Muscle of leg (tissue), 11 donors: ENCODE data around the gene SIPA1. TPM values are rescaled to one million over a fixed set of nuclear protein-coding genes. Genes with fewer than 3 reads are reported as not detected.

ENCODE experiments used
- DNase-seq: peaks from one replicate; pipeline ENCODE4 v3.0.0; 2013
- H3K27ac ChIP-seq: one replicate; pipeline ENCODE4 v1.5.1; 2013; ENCODE audit warnings: mild to moderate bottlenecking, low read length, control low read depth
- H3K27me3 ChIP-seq: one replicate; pipeline ENCODE4 v1.6.1; 2013; ENCODE audit warnings: low read length; ENCODE audit not compliant: control insufficient read depth, insufficient read depth
- H3K36me3 ChIP-seq: one replicate; pipeline ENCODE4 v1.6.1; 2013; ENCODE audit warnings: low read length; ENCODE audit not compliant: control insufficient read depth, insufficient read depth
- H3K4me1 ChIP-seq: one replicate; pipeline ENCODE4 v1.6.1; 2013; ENCODE audit warnings: low read length; ENCODE audit not compliant: control insufficient read depth, insufficient read depth
- H3K4me3 ChIP-seq: one replicate; pipeline ENCODE4 v1.5.1; 2013; ENCODE audit warnings: low read length, control low read depth
- H3K9me3 ChIP-seq: replicated peaks from 2 replicates; pipeline ENCODE4 v1.6.1; 2013; ENCODE audit warnings: low read depth, low read length; ENCODE audit not compliant: control insufficient read depth
- WGBS: methylation state at CpG from one replicate; pipeline ENCODE4 v1.1.5; 2013; ENCODE audit warnings: missing lambda C conversion rate; ENCODE audit not compliant: insufficient coverage; 5-methylcytosine and 5-hydroxymethylcytosine counted together
- polyA plus RNA-seq, 8 donors: library from polyadenylated mRNA; unstranded; fragments of 120-200 nt; gene quantifications; one replicate each; pipeline versions ENCODE4 v1.2.1 to v1.2.3, GENCODE V29; 2013; ENCODE audit warnings: inconsistent platforms in 1 of 8, low replicate concordance in 1 of 8; ENCODE audit not compliant: insufficient read length in 8 of 8, insufficient read depth in 1 of 8
- total RNA-seq: library from RNA; stranded (reverse); fragments of 120-200 nt; gene quantifications from one replicate; pipeline ENCODE4 v1.2.4, GENCODE V29; 2013

The SIPA1 gene
- total and polyA plus RNA-seq, 9 donors: 27.7 to 49.6 (median 39.5) TPM

GRCh38 chr11:65643971-65644370 lies 6.1 kb downstream of the SIPA1 start:
- H3K27me3 ChIP-seq: no peaks in the 10 kb centered on the region
- no peak overlapping the region for H3K27ac ChIP-seq
- no peaks in the 10 kb centered on the region for H3K9me3 ChIP-seq
- peaks cover 50% of the 10 kb centered on the region for H3K4me1 ChIP-seq
- H3K4me3 ChIP-seq: no peak overlapping the region
- no peak for DNase-seq
- 64% methylated on average over 4 of the region's 6 CpGs for WGBS
- H3K36me3 ChIP-seq: peaks cover 51% of the 10 kb centered on the region

GRCh38 chr11:65644837-65645236 lies 6.9 kb downstream of the SIPA1 start:
- peaks cover 50% of the 10 kb centered on the region for H3K4me1 ChIP-seq
- H3K9me3 ChIP-seq: no peaks in the 10 kb centered on the region
- no peak for DNase-seq
- peaks cover 60% of the 10 kb centered on the region for H3K36me3 ChIP-seq
- H3K4me3 ChIP-seq: no peak overlapping the region
- H3K27me3 ChIP-seq: no peaks in the 10 kb centered on the region
- H3K27ac ChIP-seq: no peak overlapping the region
- 95% methylated on average over 8 of the region's 11 CpGs for WGBS

- peaks cover 50% of the 10 kb centered on the region for H3K4me1 ChIP-seq
- no peaks in the 10 kb centered on the region for H3K9me3 ChIP-seq
- no peak overlapping the region for H3K27ac ChIP-seq
- DNase-seq: no peak
- no peak overlapping the region for H3K4me3 ChIP-seq
- no CpG with 5 or more reads among the region's 10 CpGs for WGBS
- peaks cover 69% of the 10 kb centered on the region for H3K36me3 ChIP-seq
- no peaks in the 10 kb centered on the region for H3K27me3 ChIP-seq
These were observed 7.8 kb downstream of the SIPA1 start for GRCh38 chr11:65645710-65646109.

GRCh38 chr11:65646288-65646957 lies 8.5 kb downstream of the SIPA1 start:
- Histone ChIP-seq H3K9me3 (no peaks in the 10 kb centered on the region), H3K27me3 (no peaks in the 10 kb centered on the region), H3K4me3 (no peak overlapping the region), H3K27ac (no peak overlapping the region), H3K36me3 (peaks cover 71% of the 10 kb centered on the region), H3K4me1 (peaks cover 54% of the 10 kb centered on the region)
- no peak for DNase-seq
- WGBS: 80% methylated on average over 66 of the region's 68 CpGs

GRCh38 chr11:65646958-65647701 lies 9.2 kb downstream of the SIPA1 start:
- Histone ChIP-seq H3K36me3 (peaks cover 68% of the 10 kb centered on the region), H3K4me1 (peaks cover 54% of the 10 kb centered on the region), H3K4me3 (peak overlapping the region; percentile 17), H3K27me3 (no peaks in the 10 kb centered on the region), H3K9me3 (no peaks in the 10 kb centered on the region), H3K27ac (no peak overlapping the region)
- 33% methylated on average over 83 of the region's 87 CpGs for WGBS
- peak; percentile 40 for DNase-seq

GRCh38 chr11:65648997-65649493 lies 11.1 kb downstream of the SIPA1 start:
- peak; percentile 67 for DNase-seq
- Histone ChIP-seq H3K27ac (no peak overlapping the region), H3K27me3 (no peaks in the 10 kb centered on the region), H3K9me3 (no peaks in the 10 kb centered on the region), H3K4me1 (peaks cover 64% of the 10 kb centered on the region), H3K4me3 (no peak overlapping the region), H3K36me3 (peaks cover 61% of the 10 kb centered on the region)
- WGBS: 42% methylated on average over 11 of the region's 12 CpGs

GRCh38 chr11:65649656-65650546 lies 12.0 kb downstream of the SIPA1 start:
- peaks cover 67% of the 10 kb centered on the region for H3K36me3 ChIP-seq
- H3K4me1 ChIP-seq: peaks cover 73% of the 10 kb centered on the region
- H3K27ac ChIP-seq: no peak overlapping the region
- H3K9me3 ChIP-seq: no peaks in the 10 kb centered on the region
- H3K4me3 ChIP-seq: no peak overlapping the region
- no peak for DNase-seq
- H3K27me3 ChIP-seq: no peaks in the 10 kb centered on the region
- WGBS: 80% methylated on average over 12 of the region's 16 CpGs

- 55% methylated on average over 13 of the region's 20 CpGs for WGBS
- Histone ChIP-seq H3K4me1 (peaks cover 67% of the 10 kb centered on the region), H3K27ac (peak overlapping the region; percentile 99), H3K4me3 (no peak overlapping the region), H3K9me3 (no peaks in the 10 kb centered on the region), H3K27me3 (no peaks in the 10 kb centered on the region), H3K36me3 (peaks cover 68% of the 10 kb centered on the region)
- DNase-seq: peak; percentile 32
These were observed 12.8 kb downstream of the SIPA1 start for GRCh38 chr11:65650547-65651338.

- 100% methylated on average over 1 of the region's 3 CpGs for WGBS
- H3K36me3 ChIP-seq: peaks cover 67% of the 10 kb centered on the region
- H3K27me3 ChIP-seq: no peaks in the 10 kb centered on the region
- H3K27ac ChIP-seq: peak overlapping the region; percentile 99
- H3K4me1 ChIP-seq: peaks cover 62% of the 10 kb centered on the region
- no peak for DNase-seq
- no peak overlapping the region for H3K4me3 ChIP-seq
- H3K9me3 ChIP-seq: no peaks in the 10 kb centered on the region
These were observed 13.4 kb downstream of the SIPA1 start for GRCh38 chr11:65651339-65651588.
